ELF-1 (cell line): Measurements from ENCODE around the gene MEGF10.
"Not testable (repeated sequence)": the region's sequence is repeated elsewhere in the genome, so short reads cannot be mapped to it uniquely, and the experiment has no call there.

Experiments used
- DNase-seq: peaks from one replicate; pipeline ENCODE4 v3.0.0-alpha.2; 2016; ENCODE audit warnings: low read depth, low spot score

MEGF10 gene

GRCh38 chr5:127290019-127290945, at the start of gene MEGF10:
Gene MEGF10, plus strand, starts transcription at chr5:127290796. Its CDS starts 40,513 bp downstream, at chr5:127331309.
- peak; percentile 76 for DNase-seq

- no peak for DNase-seq
These were observed 47.6 kb upstream of the MEGF10 start for GRCh38 chr5:127243011-127243410.

DNA sequence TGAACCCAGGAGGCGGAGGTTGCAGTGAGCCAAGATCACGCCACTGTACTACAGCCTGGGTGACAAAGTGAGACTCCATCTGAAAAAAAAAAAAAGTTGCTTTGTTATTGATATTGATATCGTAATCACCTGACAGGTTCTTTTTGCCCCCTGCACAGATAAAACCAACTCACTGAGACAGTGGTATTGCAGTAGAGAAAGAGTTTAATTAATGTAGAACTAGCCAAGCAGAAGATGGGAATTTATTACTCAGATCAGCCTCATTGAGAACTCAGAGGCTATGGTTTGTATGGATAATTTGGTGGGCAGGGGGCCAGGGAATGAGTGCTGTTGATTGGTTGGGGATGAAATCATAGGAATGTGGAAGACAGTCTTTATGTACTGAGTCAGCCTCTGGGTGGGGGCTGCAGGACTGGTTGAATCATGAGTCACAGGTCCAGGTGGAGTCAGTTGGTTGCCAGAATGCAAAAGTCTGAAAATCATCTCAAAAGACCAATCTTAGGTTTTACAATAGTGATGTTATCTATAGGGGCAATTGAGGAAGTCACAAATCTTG, 35.8 kb upstream of the MEGF10 start:
- DNase-seq = no peak

- DNase-seq = no peak
These were observed 33.6 kb upstream of the MEGF10 start for GRCh38 chr5:127256886-127257597.

GRCh38 chr5:127260686-127261085, 29.9 kb upstream of the MEGF10 start:
- DNase-seq = no peak

- DNase-seq = not testable (repeated sequence)
These were observed 25.1 kb upstream of the MEGF10 start for GRCh38 chr5:127265473-127265872.

- DNase-seq = peak; percentile 70
These were observed 22.3 kb upstream of the MEGF10 start for GRCh38 chr5:127268342-127268741.

DNA sequence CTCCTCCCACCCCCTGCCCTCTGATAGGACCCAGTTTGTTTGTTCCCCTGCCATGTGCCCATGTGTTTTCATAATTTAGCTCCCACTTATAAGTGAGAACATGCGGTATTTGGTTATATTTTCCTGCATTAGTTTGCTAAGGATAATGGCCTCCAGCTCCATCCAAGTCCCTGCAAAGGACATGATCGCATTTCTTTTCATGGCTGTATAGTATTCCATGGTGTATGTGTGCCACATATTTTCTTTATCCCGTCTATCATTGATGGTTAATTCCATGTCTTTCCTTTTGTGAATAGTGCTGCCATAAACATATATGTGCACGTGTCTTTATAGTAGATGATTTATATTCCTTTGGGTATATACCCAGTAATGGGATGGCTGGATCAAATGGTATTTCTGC, 19.9 kb upstream of the MEGF10 start:
- DNase-seq = not testable (repeated sequence)

- DNase-seq = no peak
These were observed 14.9 kb upstream of the MEGF10 start for GRCh38 chr5:127275641-127276193.

- DNase-seq = peak; percentile 53
These were observed 9.9 kb upstream of the MEGF10 start for GRCh38 chr5:127280491-127281220.

DNA sequence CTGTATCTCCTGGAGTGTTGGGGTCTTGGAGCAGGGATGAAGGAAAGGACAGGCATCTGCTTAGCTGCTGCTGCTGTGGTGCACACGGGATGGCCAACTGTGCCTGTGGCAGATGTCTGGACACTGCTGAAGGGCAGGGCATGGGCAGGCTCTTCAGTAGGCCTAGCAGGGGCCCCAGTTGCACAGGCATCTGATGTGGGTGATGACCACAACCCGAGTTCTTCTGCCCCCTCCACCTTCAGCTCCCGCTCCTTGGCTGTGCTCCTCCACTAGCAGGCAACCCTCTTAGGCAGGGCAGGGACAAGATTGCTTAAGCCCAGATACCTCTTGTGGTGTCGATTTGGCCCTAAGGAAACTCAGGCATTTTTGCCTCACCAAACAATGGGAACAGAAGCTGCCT, 9.0 kb upstream of the MEGF10 start:
- no peak for DNase-seq

GRCh38 chr5:127288676-127289075, 1.9 kb upstream of the MEGF10 start:
- DNase-seq = no peak

DNA sequence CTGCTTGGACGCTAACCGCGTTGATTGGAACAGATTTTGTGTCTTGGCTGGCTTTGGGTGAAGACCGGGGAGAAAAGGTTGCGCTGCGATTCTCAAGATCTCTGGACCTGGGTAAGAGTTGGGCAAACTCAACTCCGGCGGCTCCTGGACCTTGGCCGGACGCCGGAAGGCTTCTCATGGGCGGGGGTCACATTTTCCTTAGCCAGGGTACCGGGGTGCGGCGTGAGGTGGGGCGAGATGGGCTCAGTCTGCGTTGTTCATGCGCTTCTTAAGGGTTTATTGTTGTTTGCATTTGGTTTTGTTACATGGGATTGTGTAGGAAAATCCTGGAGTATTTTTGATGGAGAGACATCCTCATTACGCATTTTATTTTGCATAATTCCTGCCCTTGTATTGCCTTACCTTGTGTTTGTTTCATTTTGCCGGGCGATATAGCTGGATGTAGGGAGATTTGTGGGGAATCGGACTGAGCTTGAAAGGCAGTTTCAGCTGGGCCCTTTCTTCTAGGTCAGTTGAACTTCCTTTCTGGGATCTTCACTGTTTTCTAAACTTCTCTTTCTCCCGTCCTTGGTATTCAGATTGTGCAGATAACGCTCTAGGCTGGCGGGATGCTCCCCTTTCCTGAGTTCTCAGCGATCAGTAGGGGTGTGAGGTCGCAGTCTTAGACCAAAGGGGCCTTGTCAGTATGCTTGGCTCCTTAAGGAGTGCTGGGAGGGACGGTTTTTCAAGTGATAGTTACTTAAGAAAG, 524 bp downstream of the MEGF10 start:
- no peak for DNase-seq

GRCh38 chr5:127292030-127292735, 1.6 kb downstream of the MEGF10 start:
- DNase-seq = no peak

- DNase-seq = no peak
These were observed 2.8 kb downstream of the MEGF10 start for GRCh38 chr5:127293373-127293772.

DNA sequence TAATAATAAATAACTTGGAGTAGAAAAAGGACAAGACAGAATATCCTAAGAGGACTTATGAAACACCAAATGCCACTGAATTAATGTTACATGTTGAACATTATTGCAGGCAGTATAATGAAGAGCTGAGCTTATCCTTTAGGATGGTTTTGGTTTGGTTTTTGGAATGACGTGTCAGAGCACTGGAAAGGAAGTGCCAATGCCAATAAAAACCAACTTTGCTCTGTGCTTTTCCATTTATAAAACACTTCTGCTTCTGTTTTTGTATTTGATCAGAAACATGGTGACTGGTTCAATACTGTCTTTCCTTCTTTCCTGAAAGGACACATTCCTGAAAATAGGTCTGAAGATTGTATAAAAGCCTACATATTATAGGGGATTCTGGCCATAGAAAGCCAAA, 4.2 kb downstream of the MEGF10 start:
- no peak for DNase-seq

GRCh38 chr5:127295454-127295853, 4.9 kb downstream of the MEGF10 start:
- no peak for DNase-seq

DNA sequence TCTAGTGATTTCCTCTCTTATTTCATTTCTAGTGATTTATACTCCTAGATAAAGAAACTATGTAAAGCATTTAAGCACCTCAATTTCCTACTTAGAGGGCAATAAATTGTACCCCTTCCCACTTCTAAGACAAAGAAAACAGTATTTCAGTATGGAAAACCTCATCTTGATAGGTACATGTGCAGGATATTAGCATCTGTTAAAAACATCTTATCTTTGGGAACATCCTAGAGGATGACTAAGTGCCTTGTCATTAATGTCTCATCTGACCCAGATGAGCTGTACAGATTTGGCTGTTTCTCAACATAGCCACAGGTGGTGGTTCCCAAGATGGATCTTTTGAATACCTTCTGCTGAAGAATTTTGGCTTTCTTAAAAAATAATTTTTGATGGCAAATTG, 5.7 kb downstream of the MEGF10 start:
- no peak for DNase-seq

DNA sequence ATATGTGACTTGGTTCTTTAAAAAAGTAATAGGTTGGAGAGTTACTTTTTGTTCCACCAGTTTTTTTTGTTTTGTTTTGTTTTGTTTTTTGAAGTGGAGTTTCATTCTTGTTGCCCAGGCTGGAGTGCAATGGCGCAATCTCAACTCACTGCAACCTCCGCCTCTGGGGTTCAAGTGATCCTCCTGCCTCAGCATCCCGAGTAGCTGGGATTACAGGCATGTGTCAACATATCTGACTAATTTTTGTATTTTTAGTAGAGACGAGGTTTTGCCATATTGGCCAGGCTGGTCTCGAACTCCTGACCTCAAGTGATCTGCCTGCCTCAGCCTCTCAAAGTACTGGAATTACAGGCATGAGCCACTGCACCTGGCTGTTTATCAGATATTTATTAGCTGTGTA, 6.3 kb downstream of the MEGF10 start:
- not testable (repeated sequence) for DNase-seq
